Measurements from ENCODE around the gene GULP1. TPM values are rescaled to one million over a fixed set of nuclear protein-coding genes. Genes with fewer than 3 reads are reported as not detected.

GULP1 gene
- total RNA-seq, 1 donor from 2014 or later: 30.0 TPM

DNA sequence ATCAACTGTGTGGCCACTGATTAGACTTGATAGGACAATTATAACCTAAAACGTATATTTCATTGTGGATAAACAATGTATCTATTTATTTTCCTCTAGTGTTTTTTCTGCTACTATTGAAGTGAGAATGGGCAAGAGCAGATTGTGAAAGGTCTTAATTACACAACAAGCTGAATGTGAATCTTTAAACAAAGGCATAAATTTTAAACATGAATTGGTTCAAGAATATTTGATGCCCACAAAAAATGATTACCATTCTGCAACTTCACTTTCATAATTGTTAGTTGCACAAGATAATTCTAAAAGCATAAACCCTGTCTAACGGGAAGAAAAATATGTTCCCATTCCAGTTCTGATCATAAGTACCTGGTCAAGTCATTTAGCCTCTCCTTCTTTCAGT, 285.6 kb downstream of the GULP1 start:
- Histone ChIP-seq H3K27me3 (ENCODE audit: control insufficient read depth, insufficient read depth, low read length) (no peaks in the 10 kb centered on the region), H3K36me3 (ENCODE audit: control insufficient read depth, insufficient read depth, low read length) (no peaks in the 10 kb centered on the region), H3K4me3 (ENCODE audit: low read depth, low read length) (no peak overlapping the region)
- DNase-seq (ENCODE audit: low read depth): no peak
- FAIRE-seq: no peak
- TF ChIP-seq, protein P1, sequence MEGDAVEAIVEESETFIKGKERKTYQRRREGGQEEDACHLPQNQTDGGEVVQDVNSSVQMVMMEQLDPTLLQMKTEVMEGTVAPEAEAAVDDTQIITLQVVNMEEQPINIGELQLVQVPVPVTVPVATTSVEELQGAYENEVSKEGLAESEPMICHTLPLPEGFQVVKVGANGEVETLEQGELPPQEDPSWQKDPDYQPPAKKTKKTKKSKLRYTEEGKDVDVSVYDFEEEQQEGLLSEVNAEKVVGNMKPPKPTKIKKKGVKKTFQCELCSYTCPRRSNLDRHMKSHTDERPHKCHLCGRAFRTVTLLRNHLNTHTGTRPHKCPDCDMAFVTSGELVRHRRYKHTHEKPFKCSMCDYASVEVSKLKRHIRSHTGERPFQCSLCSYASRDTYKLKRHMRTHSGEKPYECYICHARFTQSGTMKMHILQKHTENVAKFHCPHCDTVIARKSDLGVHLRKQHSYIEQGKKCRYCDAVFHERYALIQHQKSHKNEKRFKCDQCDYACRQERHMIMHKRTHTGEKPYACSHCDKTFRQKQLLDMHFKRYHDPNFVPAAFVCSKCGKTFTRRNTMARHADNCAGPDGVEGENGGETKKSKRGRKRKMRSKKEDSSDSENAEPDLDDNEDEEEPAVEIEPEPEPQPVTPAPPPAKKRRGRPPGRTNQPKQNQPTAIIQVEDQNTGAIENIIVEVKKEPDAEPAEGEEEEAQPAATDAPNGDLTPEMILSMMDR (IDR thresholded peaks at IDR 0.05; ENCODE audit: insufficient read depth, low read length, severe bottlenecking): no peak

DNA sequence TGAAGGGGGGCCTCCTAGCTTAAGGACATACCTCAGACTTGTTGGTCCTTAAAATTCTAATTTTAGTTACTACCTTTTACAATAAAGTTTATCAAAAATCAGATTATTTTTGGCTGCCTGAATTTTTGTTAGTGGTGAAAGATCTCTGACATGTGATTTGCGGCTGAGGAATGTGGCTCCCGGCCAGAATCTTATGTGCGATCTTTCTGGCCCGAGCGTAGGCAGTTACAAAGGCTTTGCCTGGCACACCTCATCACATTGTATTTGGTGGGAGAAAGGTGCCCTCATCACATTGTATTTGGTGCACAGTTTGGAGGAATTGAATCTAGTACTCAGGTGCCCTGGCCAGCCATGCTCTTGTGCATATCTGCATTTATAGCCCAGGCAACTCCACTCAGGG, 289.1 kb downstream of the GULP1 start:
- FAIRE-seq (no peak), DNase-seq (ENCODE audit: low read depth) (peak; percentile 6)
- Histone ChIP-seq H3K27me3 (ENCODE audit: control insufficient read depth, insufficient read depth, low read length) (no peaks in the 10 kb centered on the region), H3K36me3 (ENCODE audit: control insufficient read depth, insufficient read depth, low read length) (no peaks in the 10 kb centered on the region), H3K4me3 (ENCODE audit: low read depth, low read length) (no peak overlapping the region)
- TF ChIP-seq, protein P1 (IDR thresholded peaks at IDR 0.05; ENCODE audit: insufficient read depth, low read length, severe bottlenecking): no peak

DNA sequence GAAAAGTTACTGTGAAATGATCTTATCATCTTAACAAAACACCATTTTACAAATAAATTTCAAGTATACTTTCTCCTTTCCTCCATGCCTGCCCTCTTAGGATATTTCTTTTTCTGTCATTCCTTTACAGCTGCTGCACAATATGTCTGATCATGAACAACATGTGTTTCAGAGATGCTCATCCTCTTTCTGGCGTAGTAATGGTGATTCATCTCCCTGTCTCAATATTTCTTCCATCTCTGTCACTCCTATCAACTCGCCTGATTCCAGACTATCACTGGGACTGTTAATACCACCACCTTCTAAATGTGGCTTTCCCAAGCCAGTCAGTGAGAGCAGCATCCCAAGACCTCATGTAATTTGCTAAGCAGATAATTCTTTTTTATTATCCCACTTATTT, 290.5 kb downstream of the GULP1 start:
- H3K27me3 ChIP-seq (ENCODE audit: control insufficient read depth, insufficient read depth, low read length): no peaks in the 10 kb centered on the region
- TF ChIP-seq, protein P1 (IDR thresholded peaks at IDR 0.05; ENCODE audit: insufficient read depth, low read length, severe bottlenecking): no peak
- no peaks in the 10 kb centered on the region for H3K36me3 ChIP-seq (ENCODE audit: control insufficient read depth, insufficient read depth, low read length)
- no peak overlapping the region for H3K4me3 ChIP-seq (ENCODE audit: low read depth, low read length)
- FAIRE-seq: no peak
- DNase-seq (ENCODE audit: low read depth): no peak

DNA sequence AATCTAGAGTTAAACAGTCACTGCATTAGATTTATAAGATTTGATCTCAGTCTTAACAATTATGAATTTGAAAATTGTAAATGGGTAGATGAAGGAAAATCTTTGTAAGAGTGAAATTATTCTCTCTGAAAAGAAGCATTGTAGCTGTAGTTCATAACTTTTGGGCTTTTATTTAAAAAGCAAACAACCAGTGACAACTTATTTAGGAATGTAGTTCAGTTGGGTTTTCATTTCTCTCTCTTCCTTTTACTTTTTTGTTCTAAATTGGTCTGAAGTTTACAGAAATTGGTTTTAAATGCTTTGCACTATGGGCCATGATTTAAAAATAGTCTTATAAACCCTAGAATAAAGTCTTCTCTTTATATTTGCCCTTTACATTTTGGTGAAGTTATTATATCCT, 296.6 kb downstream of the GULP1 start:
- no peak for FAIRE-seq
- TF ChIP-seq, protein P1 (IDR thresholded peaks at IDR 0.05; ENCODE audit: insufficient read depth, low read length, severe bottlenecking): no peak

DNA sequence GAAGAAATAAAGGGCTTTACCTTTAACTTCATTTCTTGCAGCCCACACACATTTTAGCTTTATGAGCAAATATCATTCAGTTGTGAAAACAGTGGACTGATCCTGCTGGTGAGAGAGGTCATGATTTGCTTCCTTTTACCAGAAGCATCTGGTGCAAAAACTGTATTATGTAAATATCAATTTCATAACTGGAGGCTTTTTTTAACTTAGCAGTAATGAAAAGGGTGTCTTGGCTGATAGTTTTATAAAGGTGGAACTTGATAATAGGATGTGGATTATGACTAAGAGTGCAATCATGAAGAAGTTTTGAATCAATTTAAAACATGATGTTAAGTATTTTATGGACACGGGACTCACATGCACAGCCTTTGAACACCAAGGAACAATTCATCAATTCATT, 304.4 kb downstream of the GULP1 start:
- Histone ChIP-seq H3K4me3 (ENCODE audit: low read depth, low read length) (no peak overlapping the region), H3K36me3 (ENCODE audit: control insufficient read depth, insufficient read depth, low read length) (no peaks in the 10 kb centered on the region), H3K27me3 (ENCODE audit: control insufficient read depth, insufficient read depth, low read length) (no peaks in the 10 kb centered on the region)
- peak; percentile 38 for DNase-seq (ENCODE audit: low read depth)
- TF ChIP-seq, protein P1 (IDR thresholded peaks at IDR 0.05; ENCODE audit: insufficient read depth, low read length, severe bottlenecking): no peak
- FAIRE-seq: no peak

More for the DNA sequence above, 296.6 kb downstream of the GULP1 start:
- peak; percentile 9 for DNase-seq (ENCODE audit: low read depth)
- no peak overlapping the region for H3K4me3 ChIP-seq (ENCODE audit: low read depth, low read length)
- no peaks in the 10 kb centered on the region for H3K36me3 ChIP-seq (ENCODE audit: control insufficient read depth, insufficient read depth, low read length)
- no peaks in the 10 kb centered on the region for H3K27me3 ChIP-seq (ENCODE audit: control insufficient read depth, insufficient read depth, low read length)

DNA sequence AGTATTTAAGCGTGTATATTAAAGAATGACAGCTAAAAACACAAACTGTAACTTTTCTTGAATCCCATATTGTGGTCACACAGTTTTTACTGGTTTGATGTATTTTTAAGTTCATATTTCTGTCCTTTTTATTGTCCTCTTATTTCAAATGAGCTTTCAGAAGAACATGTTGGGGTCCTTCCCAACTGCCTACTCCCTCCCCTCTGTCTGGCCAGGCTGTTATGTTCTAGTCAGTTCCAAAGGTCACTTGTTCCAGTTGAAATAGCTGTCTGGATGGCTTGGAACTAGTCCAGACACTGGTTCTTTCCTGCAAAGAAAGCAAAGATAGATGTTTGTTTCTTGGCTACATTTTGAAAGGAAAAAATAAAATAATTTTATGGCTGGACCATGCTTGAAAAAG, 306.9 kb downstream of the GULP1 start:
- H3K27me3 ChIP-seq (ENCODE audit: control insufficient read depth, insufficient read depth, low read length): no peaks in the 10 kb centered on the region
- no peaks in the 10 kb centered on the region for H3K36me3 ChIP-seq (ENCODE audit: control insufficient read depth, insufficient read depth, low read length)
- FAIRE-seq: no peak
- TF ChIP-seq, protein P1 (IDR thresholded peaks at IDR 0.05; ENCODE audit: insufficient read depth, low read length, severe bottlenecking): no peak
- H3K4me3 ChIP-seq (ENCODE audit: low read depth, low read length): no peak overlapping the region
- DNase-seq (ENCODE audit: low read depth): no peak
